Measurements from ENCODE around the gene RANBP1. TPM values are rescaled to one million over a fixed set of nuclear protein-coding genes. Genes with fewer than 3 reads are reported as not detected.

Gene RANBP1
- total RNA-seq, 5 donors from 2014 or later (not counting 1 experiment from before 2014, with no cell fraction given): 64.0 to 81.1 (median 75.4) TPM

DNA sequence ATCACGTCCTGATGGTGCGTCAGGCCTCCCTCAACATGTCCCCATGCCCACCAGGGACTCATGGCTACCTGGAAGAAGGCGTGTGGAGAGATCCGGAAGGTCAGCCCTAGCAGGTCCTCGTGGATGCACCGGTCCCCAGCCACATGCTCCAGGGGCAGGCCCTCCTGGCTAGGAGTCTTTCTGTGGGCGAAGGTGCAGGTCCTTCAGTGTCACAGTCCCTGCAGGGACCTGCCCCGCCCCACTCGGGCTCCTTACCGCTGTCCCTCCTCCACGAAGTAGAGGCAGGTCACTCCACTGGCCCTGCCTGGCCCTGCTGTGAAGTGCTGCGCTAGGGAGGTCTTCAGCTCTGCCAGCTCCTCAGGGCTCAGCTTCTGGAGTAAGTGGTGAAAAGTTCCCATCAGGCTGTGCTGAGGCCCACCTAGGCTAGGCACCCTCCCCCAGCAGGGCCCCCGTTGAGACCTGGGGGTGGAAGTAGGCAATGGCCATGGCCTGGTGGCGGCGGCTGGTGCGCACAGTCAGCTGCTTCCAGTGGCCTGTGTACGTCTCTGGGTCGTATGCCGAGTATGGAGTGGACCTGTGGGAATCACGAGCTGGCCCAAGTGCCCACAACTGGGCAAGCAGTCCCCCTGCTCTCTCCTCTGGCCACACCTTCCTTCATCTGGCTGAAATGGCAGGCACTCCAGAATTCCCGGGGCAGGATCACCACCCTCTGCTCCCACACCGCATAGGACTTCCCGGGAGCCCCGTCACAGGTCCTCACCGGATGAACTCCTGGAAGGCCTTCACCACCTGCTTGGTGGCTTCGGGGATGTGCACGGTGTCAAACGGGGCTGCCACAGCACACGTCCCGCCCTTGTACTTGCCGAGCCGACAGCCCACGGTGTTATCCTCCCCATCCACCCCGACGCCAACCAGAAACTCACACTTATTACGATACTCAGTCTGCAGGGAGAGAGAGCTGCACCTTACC, 1.1 kb upstream of the RANBP1 start:
- H3K27me3 ChIP-seq (replicated peaks in 1 of 2; ENCODE audit: control insufficient read depth in 2 of 2, extremely low read depth in 1 of 2, insufficient read depth in 2 of 2, low read length in 1 of 2): no peaks in the 10 kb centered on the region
- WGBS (ENCODE audit: insufficient coverage): 93% methylated on average over 29 of the region's 36 CpGs
- H3K27ac ChIP-seq (ENCODE audit: low read length): no peak overlapping the region
- no peaks in the 10 kb centered on the region for H3K9me3 Mint-ChIP-seq
- CTCF ChIA-PET: no interaction called here
- ATAC-seq (replicated peaks in 1 of 4) (no peak), DNase-seq (no peak)
- H3K36me3 ChIP-seq (ENCODE audit: control insufficient read depth in 2 of 2, extremely low read depth in 1 of 2, insufficient read depth in 1 of 2, low read length in 1 of 2): peaks cover 11 to 66% of the 10 kb centered on the region in 2 donors
- peaks cover 18 to 49% (median 40%) of the 10 kb centered on the region in 3 donors for H3K4me1 Mint-ChIP-seq
- H3K9me3 ChIP-seq: no peaks in the 10 kb centered on the region
- H3K27ac Mint-ChIP-seq: peak overlapping the region; percentile 55 to 61
- peaks cover 17 to 86% of the 10 kb centered on the region in 2 experiments for H3K4me1 ChIP-seq (ENCODE audit: control insufficient read depth in 1 of 2, extremely low read depth in 1 of 2, insufficient read depth in 2 of 2, low read length in 2 of 2)
- no peaks in the 10 kb centered on the region for H3K27me3 Mint-ChIP-seq
- H3K4me3 ChIP-seq (ENCODE audit: control insufficient read depth in 1 of 2, extremely low read depth in 1 of 2, low read length in 1 of 2): no peak overlapping the region
- H3K4me3 Mint-ChIP-seq: peak overlapping the region; percentile 36 to 66 (median 61)
- H3K36me3 Mint-ChIP-seq: peaks cover 9% of the 10 kb centered on the region
- POLR2A ChIA-PET: no interaction called here

GRCh38 chr22:20116376-20116950, 559 bp downstream of the RANBP1 start:
- peaks cover 12% of the 10 kb centered on the region for H3K36me3 Mint-ChIP-seq
- H3K27ac Mint-ChIP-seq: peak overlapping the region; percentile 89 to 92
- Histone ChIP-seq H3K4me1 (ENCODE audit: control insufficient read depth in 1 of 2, extremely low read depth in 1 of 2, insufficient read depth in 2 of 2, low read length in 2 of 2) (peaks cover 17 to 86% of the 10 kb centered on the region in 2 experiments), H3K9me3 (no peaks in the 10 kb centered on the region), H3K36me3 (ENCODE audit: control insufficient read depth in 2 of 2, extremely low read depth in 1 of 2, insufficient read depth in 1 of 2, low read length in 1 of 2) (peaks cover 2 to 63% of the 10 kb centered on the region in 2 donors), H3K27ac (ENCODE audit: low read length) (peak overlapping the region; percentile 73), H3K4me3 (ENCODE audit: control insufficient read depth in 1 of 2, extremely low read depth in 1 of 2, low read length in 1 of 2) (peak overlapping the region; percentile 79 to 86), H3K27me3 (replicated peaks in 1 of 2; ENCODE audit: control insufficient read depth in 2 of 2, extremely low read depth in 1 of 2, insufficient read depth in 2 of 2, low read length in 1 of 2) (no peaks in the 10 kb centered on the region)
- ATAC-seq (replicated peaks in 1 of 4): no peak
- ChIA-PET CTCF (interaction anchor here in 1 of 2 donors (1.4 kb wide), 1 partner anchor 13 kb away, joined by 5 read pairs; no protein-coding TSS in a partner anchor), POLR2A (no interaction called here)
- WGBS (ENCODE audit: insufficient coverage): 6% methylated on average over 18 of the region's 27 CpGs
- H3K4me3 Mint-ChIP-seq: peak overlapping the region; percentile 77 to 89 (median 85)
- no peaks in the 10 kb centered on the region for H3K27me3 Mint-ChIP-seq
- H3K9me3 Mint-ChIP-seq: no peaks in the 10 kb centered on the region
- DNase-seq: no peak
- peaks cover 21 to 50% (median 39%) of the 10 kb centered on the region in 3 donors for H3K4me1 Mint-ChIP-seq

- Mint-ChIP-seq H3K27me3 (no peaks in the 10 kb centered on the region), H3K4me1 (peaks cover 24 to 52% (median 40%) of the 10 kb centered on the region in 3 donors), H3K9me3 (no peaks in the 10 kb centered on the region), H3K4me3 (peak within 1 kb of the TSS; percentile 77 to 89 (median 85)), H3K36me3 (peaks cover 12% of the 10 kb centered on the region), H3K27ac (peak within 1 kb of the TSS; percentile 89 to 92)
- Histone ChIP-seq H3K4me1 (ENCODE audit: control insufficient read depth in 1 of 2, extremely low read depth in 1 of 2, insufficient read depth in 2 of 2, low read length in 2 of 2) (peaks cover 17 to 86% of the 10 kb centered on the region in 2 experiments), H3K27ac (ENCODE audit: low read length) (peak within 1 kb of the TSS; percentile 73), H3K36me3 (ENCODE audit: control insufficient read depth in 2 of 2, extremely low read depth in 1 of 2, insufficient read depth in 1 of 2, low read length in 1 of 2) (peaks cover 2 to 64% of the 10 kb centered on the region in 2 donors), H3K27me3 (replicated peaks in 1 of 2; ENCODE audit: control insufficient read depth in 2 of 2, extremely low read depth in 1 of 2, insufficient read depth in 2 of 2, low read length in 1 of 2) (no peaks in the 10 kb centered on the region), H3K9me3 (no peaks in the 10 kb centered on the region), H3K4me3 (ENCODE audit: control insufficient read depth in 1 of 2, extremely low read depth in 1 of 2, low read length in 1 of 2) (peak within 1 kb of the TSS; percentile 79 to 86)
- CTCF ChIA-PET: interaction anchor here in 1 of 2 donors (0.6 to 1.4 kb wide), 2 partner anchors 12 to 36 kb away, joined by 5 read pairs; no protein-coding TSS in a partner anchor
- WGBS (ENCODE audit: insufficient coverage): under 1% methylated on average over 82 of the region's 88 CpGs
- peak; percentile 90 to 99 (median 94) for DNase-seq
- peak; percentile 82 to 87 (median 84) for ATAC-seq (replicated peaks in 1 of 4)
- POLR2A ChIA-PET: interaction anchor here in 1 of 2 donors (0.7 kb wide), 2 partner anchors 21 to 276 kb away, joined by 8 to 10 read pairs; no protein-coding TSS in a partner anchor
These were observed 1.2 kb downstream of the RANBP1 start, which contains the start of gene TRMT2A for GRCh38 chr22:20116951-20117632. Gene TRMT2A, minus strand, starts transcription at chr22:20117226. Its CDS starts 320 bp downstream, at chr22:20116906.

DNA sequence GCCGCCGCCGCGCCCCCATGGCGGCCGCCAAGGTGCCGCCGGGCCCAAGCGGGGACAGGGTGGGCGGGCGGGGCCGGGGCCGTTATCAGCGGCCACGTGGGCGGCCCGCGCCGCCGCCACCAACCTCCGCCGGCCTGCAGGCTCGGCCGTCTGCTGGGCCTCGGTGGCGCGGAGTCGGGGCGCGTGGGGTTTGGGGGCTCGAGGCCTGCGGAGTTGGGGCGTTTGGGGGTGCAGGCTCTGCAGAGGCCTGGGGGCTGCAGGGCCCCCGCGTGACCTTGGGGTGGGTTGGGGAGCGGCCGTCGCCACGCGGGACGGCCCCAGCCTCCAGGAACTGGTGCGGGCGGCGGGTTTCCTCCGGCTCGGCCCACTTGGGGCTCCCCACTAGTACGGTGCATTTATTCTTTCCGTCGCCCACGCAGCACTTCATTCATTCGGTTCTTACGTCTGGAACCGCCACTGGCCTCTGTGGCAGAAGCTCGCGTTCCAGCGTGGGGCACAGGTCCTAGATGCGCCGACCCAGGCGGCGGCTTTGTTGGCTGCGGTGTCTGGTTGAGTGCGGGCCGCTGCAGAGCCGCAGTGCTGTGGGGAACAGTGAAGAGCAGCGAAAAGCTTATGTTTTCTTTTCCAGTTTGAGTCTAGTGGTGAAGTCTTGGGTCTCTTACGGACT, 1.9 kb downstream of the RANBP1 start:
- H3K27me3 Mint-ChIP-seq: no peaks in the 10 kb centered on the region
- POLR2A ChIA-PET: interaction anchor here in 1 of 2 donors (0.7 kb wide), 2 partner anchors 21 to 276 kb away, joined by 8 to 10 read pairs; no protein-coding TSS in a partner anchor
- peaks cover 12% of the 10 kb centered on the region for H3K36me3 Mint-ChIP-seq
- H3K36me3 ChIP-seq (ENCODE audit: control insufficient read depth in 2 of 2, extremely low read depth in 1 of 2, insufficient read depth in 1 of 2, low read length in 1 of 2): peaks cover 2 to 61% of the 10 kb centered on the region in 2 donors
- ATAC-seq (replicated peaks in 1 of 4) (peak; percentile 8 to 25 (median 12)), DNase-seq (peak in 27 of 35 experiments; percentile 31 to 68 (median 43))
- H3K4me1 ChIP-seq (ENCODE audit: control insufficient read depth in 1 of 2, extremely low read depth in 1 of 2, insufficient read depth in 2 of 2, low read length in 2 of 2): peaks cover 17 to 86% of the 10 kb centered on the region in 2 experiments
- peak overlapping the region; percentile 54 for H3K27ac ChIP-seq (ENCODE audit: low read length)
- H3K9me3 ChIP-seq: no peaks in the 10 kb centered on the region
- peak overlapping the region; percentile 77 to 82 (median 78) for H3K4me3 Mint-ChIP-seq
- H3K9me3 Mint-ChIP-seq: no peaks in the 10 kb centered on the region
- CTCF ChIA-PET: interaction anchor here in 1 of 2 donors (0.6 to 1.4 kb wide), 2 partner anchors 11 to 36 kb away, joined by 5 read pairs; no protein-coding TSS in a partner anchor
- 0% methylated on average over 65 of the region's 66 CpGs for WGBS (ENCODE audit: insufficient coverage)
- H3K27ac Mint-ChIP-seq: peak overlapping the region; percentile 49 to 79
- peaks cover 28 to 54% (median 42%) of the 10 kb centered on the region in 3 donors for H3K4me1 Mint-ChIP-seq
- peak overlapping the region; percentile 64 to 86 for H3K4me3 ChIP-seq (ENCODE audit: control insufficient read depth in 1 of 2, extremely low read depth in 1 of 2, low read length in 1 of 2)
- no peaks in the 10 kb centered on the region for H3K27me3 ChIP-seq (replicated peaks in 1 of 2; ENCODE audit: control insufficient read depth in 2 of 2, extremely low read depth in 1 of 2, insufficient read depth in 2 of 2, low read length in 1 of 2)

DNA sequence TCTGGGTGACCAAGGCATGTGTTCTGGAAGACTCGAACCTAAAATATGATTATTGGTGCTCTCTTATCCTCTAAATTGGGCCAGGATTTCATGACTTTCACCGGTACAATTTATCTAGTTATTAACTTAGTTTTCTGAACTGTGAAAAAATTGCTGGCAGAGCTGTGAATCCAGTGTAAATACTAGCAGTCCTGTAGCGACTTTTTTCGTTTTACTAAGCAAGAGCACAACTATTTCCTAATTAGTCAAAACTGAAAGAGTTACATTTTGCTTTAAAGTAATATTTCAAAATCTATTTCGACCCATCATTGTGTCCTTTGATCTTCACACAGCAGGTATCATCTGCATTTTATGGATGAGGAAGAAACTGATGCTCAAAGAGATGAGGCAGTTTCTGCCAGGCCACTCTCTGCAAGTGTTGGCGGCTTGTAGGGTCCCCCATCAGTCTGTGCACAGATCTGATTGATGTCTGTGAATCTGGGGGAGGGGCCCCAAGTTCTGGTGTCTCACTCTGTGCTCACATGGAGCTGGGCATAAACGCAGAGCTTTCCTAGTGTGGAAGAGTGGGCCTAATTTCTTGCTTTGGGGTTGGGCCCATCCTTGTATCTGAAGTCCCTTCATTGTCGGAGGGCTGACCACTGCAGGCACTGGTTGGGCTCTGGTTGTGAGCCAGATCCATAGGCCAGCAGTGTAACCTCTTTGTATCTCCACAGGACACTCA, 2.6 kb downstream of the RANBP1 start:
- Mint-ChIP-seq H3K36me3 (peaks cover 12% of the 10 kb centered on the region), H3K9me3 (no peaks in the 10 kb centered on the region), H3K27me3 (no peaks in the 10 kb centered on the region), H3K4me3 (peak overlapping the region; percentile 77 to 82 (median 78)), H3K4me1 (peaks cover 28 to 54% (median 42%) of the 10 kb centered on the region in 3 donors), H3K27ac (peak overlapping the region; percentile 67 to 79)
- ChIA-PET CTCF (no interaction called here), POLR2A (no interaction called here)
- peak overlapping the region; percentile 54 for H3K27ac ChIP-seq (ENCODE audit: low read length)
- H3K4me1 ChIP-seq (ENCODE audit: control insufficient read depth in 1 of 2, extremely low read depth in 1 of 2, insufficient read depth in 2 of 2, low read length in 2 of 2): peaks cover 17 to 86% of the 10 kb centered on the region in 2 experiments
- ATAC-seq (replicated peaks in 1 of 4) (no peak), DNase-seq (no peak)
- no peaks in the 10 kb centered on the region for H3K27me3 ChIP-seq (replicated peaks in 1 of 2; ENCODE audit: control insufficient read depth in 2 of 2, extremely low read depth in 1 of 2, insufficient read depth in 2 of 2, low read length in 1 of 2)
- H3K4me3 ChIP-seq (ENCODE audit: control insufficient read depth in 1 of 2, extremely low read depth in 1 of 2, low read length in 1 of 2): peak overlapping the region; percentile 64 to 86
- peaks cover 3 to 56% of the 10 kb centered on the region in 2 donors for H3K36me3 ChIP-seq (ENCODE audit: control insufficient read depth in 2 of 2, extremely low read depth in 1 of 2, insufficient read depth in 1 of 2, low read length in 1 of 2)
- WGBS (ENCODE audit: insufficient coverage): 33% methylated on average over 3 of the region's 8 CpGs
- H3K9me3 ChIP-seq: no peaks in the 10 kb centered on the region
